SU-DHL-6 (cell line): Measurements from ENCODE around the gene PCDHGB2.
A peak's percentile ranks its signal among the peaks of the same experiment; 100 is the strongest.
"Not testable (repeated sequence)": the region's sequence is repeated elsewhere in the genome, so short reads cannot be mapped to it uniquely, and the experiment has no call there.

Source experiments
- H2AFZ ChIP-seq: fragments of 200-600 bp; sonication (generic); 2 replicates; pipeline ENCODE4 v1.6.1; 2014; ENCODE audit warnings: low read depth, mild to moderate bottlenecking, moderate library complexity, mixed read lengths, antibody characterized with exemption, low read length; ENCODE audit not compliant: severe bottlenecking
- H3F3A ChIP-seq: fragments of 200-600 bp; shearing (Covaris generic); 2 replicates; pipeline ENCODE4 v1.6.0; 2016; ENCODE audit warnings: antibody characterized with exemption, mild to moderate bottlenecking; ENCODE audit not compliant: insufficient read depth
- H3K27ac ChIP-seq: fragments of 200-600 bp; sonication (generic); 2 replicates; pipeline ENCODE4 v1.5.1; 2016; ENCODE audit warnings: low read depth, mild to moderate bottlenecking, low read length, moderate library complexity, mixed read lengths
- H3K27me3 ChIP-seq: fragments of 200-600 bp; sonication (generic), shearing (Covaris generic); 2 replicates; pipeline ENCODE4 v1.6.0; 2014; ENCODE audit warnings: mild to moderate bottlenecking, low read length
- H3K36me3 ChIP-seq: fragments of 200-600 bp; sonication (generic); 2 replicates; pipeline ENCODE4 v1.6.1; 2014; ENCODE audit warnings: mild to moderate bottlenecking, low read length, mixed read lengths
- H3K4me2 ChIP-seq: fragments of 300-600, 200-600 bp; shearing (Covaris generic), sonication (generic); 2 replicates; pipeline ENCODE4 v1.6.0; 2014; ENCODE audit warnings: low read length, low read depth, mild to moderate bottlenecking; ENCODE audit not compliant: poor library complexity, severe bottlenecking
- H3K4me3 ChIP-seq: fragments of 200-600 bp; sonication (generic); 2 replicates; pipeline ENCODE4 v1.5.1; 2014; ENCODE audit warnings: antibody characterized with exemption, low read length, mild to moderate bottlenecking, mixed read lengths; ENCODE audit not compliant: insufficient read depth, poor library complexity, severe bottlenecking
- H3K79me2 ChIP-seq: fragments of 200-600 bp; sonication (generic); 2 replicates; pipeline ENCODE4 v1.6.1; 2014; ENCODE audit warnings: mild to moderate bottlenecking, low read length, moderate library complexity; ENCODE audit not compliant: insufficient read depth
- H3K9ac ChIP-seq: fragments of 200-600 bp; sonication (generic); 2 replicates; pipeline ENCODE4 v1.7.0; 2014; ENCODE audit warnings: mild to moderate bottlenecking, low read length
- H3K9me2 ChIP-seq: fragments of 200-600 bp; sonication (generic); replicated peaks from 2 replicates; pipeline ENCODE4 v1.6.1; 2014; ENCODE audit warnings: low read length; ENCODE audit not compliant: insufficient read depth
- H3K9me3 ChIP-seq: fragments of 200-600 bp; sonication (generic); 2 replicates; pipeline ENCODE4 v1.6.1; 2014; ENCODE audit warnings: low read length, mixed read lengths; ENCODE audit not compliant: insufficient read depth
- H4K20me1 ChIP-seq: fragments of 200-600 bp; sonication (generic); 2 replicates; pipeline ENCODE4 v1.6.1; 2014; ENCODE audit warnings: low read depth, mild to moderate bottlenecking, antibody characterized with exemption, low read length, moderate library complexity, mixed read lengths
- EZH2phosphoT487 ChIP-seq: fragments of 200-600 bp; sonication (generic), shearing (Covaris generic); conservative IDR thresholded peaks from 2 replicates; pipeline ENCODE4 v1.6.1; 2018; ENCODE audit warnings: mild to moderate bottlenecking, antibody characterized with exemption, low read length, moderate library complexity, mixed read lengths
- TF ChIP-seq, protein P1 (sequence below): fragments of 200-600 bp; sonication (generic); IDR thresholded peaks from one replicate; pipeline ENCODE4 v1.5.1; 2017; ENCODE audit warnings: antibody characterized with exemption, mild to moderate bottlenecking, low read length, moderate library complexity; ENCODE audit not compliant: insufficient read depth, poor library complexity, severe bottlenecking

Gene PCDHGB2

DNA sequence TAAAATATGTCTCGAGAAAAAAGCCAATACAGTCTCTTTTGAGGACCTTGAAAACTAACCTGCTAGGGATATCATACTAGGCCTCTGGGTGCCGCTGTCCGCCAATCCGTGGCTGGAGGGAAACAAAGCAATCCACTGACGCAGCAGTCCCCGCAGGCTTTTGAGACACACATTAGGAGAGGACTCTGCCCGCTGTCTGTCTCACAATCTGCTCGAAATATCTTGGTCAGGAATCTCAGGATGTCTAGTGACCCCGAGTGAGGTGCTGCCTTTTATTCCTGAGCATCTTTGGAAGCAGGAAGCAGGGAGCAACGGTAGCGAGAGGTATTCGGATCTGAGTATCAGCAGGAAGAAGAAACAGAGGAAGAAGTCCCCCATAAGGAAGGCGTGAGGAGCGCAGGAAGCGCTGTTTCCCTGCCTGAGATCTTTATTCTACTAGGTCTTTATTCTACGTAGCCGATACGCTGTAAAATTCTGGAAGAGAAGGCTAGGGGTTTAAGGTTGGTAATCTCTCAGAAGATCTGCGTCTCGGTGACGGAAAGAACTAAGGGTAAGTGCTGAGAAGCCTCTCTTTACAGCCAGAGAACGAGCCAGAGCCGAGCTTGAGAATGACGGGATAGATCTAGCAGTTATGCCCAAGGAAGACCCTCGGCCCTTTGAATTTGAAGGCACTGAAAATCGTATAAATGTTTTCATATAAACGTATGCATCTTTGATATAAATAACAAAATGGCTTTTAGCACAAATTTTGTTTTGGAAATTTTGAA lies 33.5 kb upstream of the PCDHGB2 start:
- Histone ChIP-seq H3K9me3 (no peaks in the 10 kb centered on the region; the same call in 1 of the 2 replicates), H3K4me3 (peak overlapping the region; percentile 50), H4K20me1 (no peaks in the 10 kb centered on the region), H3K4me2 (peak overlapping the region; percentile 64), H3K79me2 (no peaks in the 10 kb centered on the region), H3K36me3 (no peaks in the 10 kb centered on the region), H2AFZ (peak overlapping the region; percentile 76), H3F3A (peaks cover 3% of the 10 kb centered on the region; the same call in 1 of the 2 replicates), H3K9me2 (no peaks in the 10 kb centered on the region), H3K9ac (peak overlapping the region; percentile 53), H3K27me3 (no peaks in the 10 kb centered on the region), H3K27ac (no peak overlapping the region; the same call in 1 of the 2 replicates)
- TF ChIP-seq, protein P1, sequence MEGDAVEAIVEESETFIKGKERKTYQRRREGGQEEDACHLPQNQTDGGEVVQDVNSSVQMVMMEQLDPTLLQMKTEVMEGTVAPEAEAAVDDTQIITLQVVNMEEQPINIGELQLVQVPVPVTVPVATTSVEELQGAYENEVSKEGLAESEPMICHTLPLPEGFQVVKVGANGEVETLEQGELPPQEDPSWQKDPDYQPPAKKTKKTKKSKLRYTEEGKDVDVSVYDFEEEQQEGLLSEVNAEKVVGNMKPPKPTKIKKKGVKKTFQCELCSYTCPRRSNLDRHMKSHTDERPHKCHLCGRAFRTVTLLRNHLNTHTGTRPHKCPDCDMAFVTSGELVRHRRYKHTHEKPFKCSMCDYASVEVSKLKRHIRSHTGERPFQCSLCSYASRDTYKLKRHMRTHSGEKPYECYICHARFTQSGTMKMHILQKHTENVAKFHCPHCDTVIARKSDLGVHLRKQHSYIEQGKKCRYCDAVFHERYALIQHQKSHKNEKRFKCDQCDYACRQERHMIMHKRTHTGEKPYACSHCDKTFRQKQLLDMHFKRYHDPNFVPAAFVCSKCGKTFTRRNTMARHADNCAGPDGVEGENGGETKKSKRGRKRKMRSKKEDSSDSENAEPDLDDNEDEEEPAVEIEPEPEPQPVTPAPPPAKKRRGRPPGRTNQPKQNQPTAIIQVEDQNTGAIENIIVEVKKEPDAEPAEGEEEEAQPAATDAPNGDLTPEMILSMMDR: peak; percentile 53
- no peak for TF ChIP-seq EZH2phosphoT487

DNA sequence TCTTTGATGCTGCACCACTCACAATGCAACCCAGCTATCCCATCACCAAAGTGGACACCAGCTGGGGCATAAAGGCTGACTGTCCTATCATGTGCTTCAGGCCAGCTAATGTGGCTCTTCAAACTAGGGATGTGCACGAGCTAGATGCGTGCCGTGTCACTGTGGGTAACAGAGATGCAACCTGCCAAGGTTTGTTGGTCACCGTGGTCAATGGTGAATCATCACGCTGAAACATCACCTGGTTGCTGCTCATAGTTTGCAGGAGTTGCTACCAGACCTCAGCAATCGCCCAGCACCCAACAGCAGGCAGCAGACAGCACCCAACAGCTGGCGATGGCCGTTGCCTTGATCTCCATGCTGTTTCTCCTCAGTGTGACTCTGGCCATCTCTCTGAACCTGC lies 31.6 kb upstream of the PCDHGB2 start:
- Histone ChIP-seq H3K9ac (no peak overlapping the region), H3K27ac (no peak overlapping the region), H3K9me2 (no peaks in the 10 kb centered on the region), H2AFZ (no peak overlapping the region), H3K4me3 (no peak overlapping the region), H3K27me3 (no peaks in the 10 kb centered on the region), H4K20me1 (no peaks in the 10 kb centered on the region), H3K36me3 (no peaks in the 10 kb centered on the region), H3K79me2 (no peaks in the 10 kb centered on the region), H3K9me3 (no peaks in the 10 kb centered on the region), H3K4me2 (no peak overlapping the region), H3F3A (no peaks in the 10 kb centered on the region)
- TF ChIP-seq EZH2phosphoT487: no peak
- TF ChIP-seq, protein P1: no peak

DNA sequence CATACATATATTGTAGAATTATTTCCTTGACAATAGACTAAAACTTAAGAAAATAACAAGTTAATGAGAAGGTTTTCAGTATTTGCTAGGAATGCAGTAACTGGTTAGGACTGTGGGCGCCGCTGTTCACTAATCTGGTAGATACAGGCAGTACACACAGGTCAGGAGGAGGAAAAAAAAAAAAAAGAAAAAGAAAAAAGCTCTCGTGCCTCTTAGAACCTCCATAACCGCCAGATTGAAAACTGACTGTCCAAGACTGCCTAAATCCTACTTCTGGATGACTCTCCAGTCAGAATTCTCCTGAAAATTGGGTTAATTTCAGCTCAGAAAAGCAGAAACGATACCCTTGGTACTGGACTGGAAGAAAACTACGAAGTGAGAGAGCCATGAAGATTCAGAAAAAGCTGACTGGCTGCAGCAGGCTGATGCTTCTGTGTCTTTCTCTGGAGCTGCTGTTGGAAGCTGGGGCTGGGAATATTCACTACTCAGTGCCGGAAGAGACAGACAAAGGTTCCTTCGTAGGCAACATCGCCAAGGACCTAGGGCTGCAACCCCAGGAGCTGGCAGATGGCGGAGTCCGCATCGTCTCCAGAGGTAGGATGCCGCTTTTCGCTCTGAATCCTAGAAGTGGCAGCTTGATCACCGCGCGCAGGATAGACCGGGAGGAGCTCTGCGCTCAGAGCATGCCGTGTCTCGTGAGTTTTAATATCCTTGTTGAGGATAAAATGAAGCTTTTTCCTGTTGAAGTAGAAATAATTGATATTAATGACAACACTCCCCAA lies 29.3 kb upstream of the PCDHGB2 start, which contains the start of gene PCDHGA1:
PCDHGA1 (plus strand) TSS at position 216 of the 782 bp plus-strand sequence.
- H3F3A ChIP-seq: no peaks in the 10 kb centered on the region
- H3K4me2 ChIP-seq: peak within 1 kb of the TSS; percentile 49
- H3K27me3 ChIP-seq: no peaks in the 10 kb centered on the region
- no peak for TF ChIP-seq EZH2phosphoT487
- TF ChIP-seq, protein P1: peak; percentile 84
- H3K4me3 ChIP-seq: no peak within 1 kb of the TSS
- H3K9me2 ChIP-seq: no peaks in the 10 kb centered on the region
- H4K20me1 ChIP-seq: no peaks in the 10 kb centered on the region
- H3K9me3 ChIP-seq: no peaks in the 10 kb centered on the region
- peaks cover 6% of the 10 kb centered on the region; the same call in 1 of the 2 replicates for H3K36me3 ChIP-seq
- peak within 1 kb of the TSS; percentile 97 for H2AFZ ChIP-seq
- H3K9ac ChIP-seq: peak within 1 kb of the TSS; percentile 36
- no peaks in the 10 kb centered on the region for H3K79me2 ChIP-seq
- H3K27ac ChIP-seq: no peak within 1 kb of the TSS

DNA sequence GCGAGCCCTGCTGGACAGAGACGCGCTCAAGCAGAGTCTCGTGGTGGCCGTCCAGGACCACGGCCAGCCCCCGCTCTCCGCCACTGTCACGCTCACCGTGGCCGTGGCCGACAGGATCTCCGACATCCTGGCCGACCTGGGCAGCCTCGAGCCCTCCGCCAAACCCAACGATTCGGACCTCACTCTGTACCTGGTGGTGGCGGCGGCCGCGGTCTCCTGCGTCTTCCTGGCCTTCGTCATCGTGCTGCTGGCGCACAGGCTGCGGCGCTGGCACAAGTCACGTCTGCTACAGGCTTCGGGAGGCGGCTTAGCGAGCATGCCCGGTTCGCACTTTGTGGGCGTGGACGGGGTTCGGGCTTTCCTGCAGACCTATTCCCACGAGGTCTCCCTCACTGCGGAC lies 27.2 kb upstream of the PCDHGB2 start:
- not testable (repeated sequence) for H3K36me3 ChIP-seq, H3K9me2 ChIP-seq, H3K9ac ChIP-seq, H3K27ac ChIP-seq, H3K4me3 ChIP-seq, H4K20me1 ChIP-seq, H2AFZ ChIP-seq, H3K4me2 ChIP-seq, H3K27me3 ChIP-seq, H3K79me2 ChIP-seq, H3K9me3 ChIP-seq, H3F3A ChIP-seq
